ENCODE data around the gene ALPK1. TPM values are rescaled to one million over a fixed set of nuclear protein-coding genes. Genes with fewer than 3 reads are reported as not detected.
"Not testable (repeated sequence)": the region's sequence is repeated elsewhere in the genome, so short reads cannot be mapped to it uniquely, and the experiment has no call there.

Gene ALPK1
- total RNA-seq, 1 donor from 2014 or later, result 5.1 TPM

- ATAC-seq (no peak), DNase-seq (no peak)
- intact Hi-C loops (cut with micrococcal nuclease), result no loop called here
Measured at GRCh38 chr4:112282860-112283667, 14.1 kb upstream of the ALPK1 start.

GRCh38 chr4:112284166-112284565 lies 13.0 kb upstream of the ALPK1 start:
- no peak for ATAC-seq
- DNase-seq, result no peak
- intact Hi-C loops (cut with micrococcal nuclease), result no loop called here

DNA sequence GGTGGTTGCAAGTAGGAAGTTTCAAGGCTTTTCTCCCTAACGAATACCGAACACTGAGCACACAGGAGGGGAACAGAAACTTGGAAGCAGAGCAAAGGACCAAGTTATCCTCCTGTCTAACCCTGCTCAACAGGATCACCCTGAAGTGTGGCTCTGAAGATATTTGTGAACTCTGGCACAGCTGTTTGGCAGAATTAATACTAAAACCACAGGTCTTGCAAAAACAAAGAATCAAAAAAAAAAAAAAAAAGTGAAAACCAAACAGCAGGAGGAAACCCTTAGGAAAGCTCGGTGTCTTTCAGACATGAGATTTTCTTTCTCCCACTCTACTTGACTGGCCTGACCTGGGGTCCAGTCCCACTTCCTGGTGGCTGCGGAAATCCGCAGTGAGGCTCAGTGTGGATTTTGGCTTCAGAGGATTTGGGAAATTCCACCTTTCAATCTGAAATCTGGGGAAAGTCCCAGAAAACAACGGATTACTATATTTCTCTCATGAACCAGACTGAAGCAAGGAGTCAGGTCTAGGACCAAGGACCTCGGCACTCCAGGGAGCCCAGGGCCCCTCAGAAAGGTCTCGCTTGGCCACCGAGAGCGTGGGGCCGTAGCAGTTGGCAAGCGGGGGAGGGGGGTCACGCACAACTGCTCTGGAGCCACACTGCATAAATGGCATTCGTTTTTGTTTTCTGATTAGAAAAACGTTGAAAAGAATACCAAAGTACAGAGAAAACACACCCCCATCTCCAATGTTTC lies 12.3 kb upstream of the ALPK1 start:
- intact Hi-C loops (cut with micrococcal nuclease), result no loop called here
- ATAC-seq, result peak; percentile 56

DNA sequence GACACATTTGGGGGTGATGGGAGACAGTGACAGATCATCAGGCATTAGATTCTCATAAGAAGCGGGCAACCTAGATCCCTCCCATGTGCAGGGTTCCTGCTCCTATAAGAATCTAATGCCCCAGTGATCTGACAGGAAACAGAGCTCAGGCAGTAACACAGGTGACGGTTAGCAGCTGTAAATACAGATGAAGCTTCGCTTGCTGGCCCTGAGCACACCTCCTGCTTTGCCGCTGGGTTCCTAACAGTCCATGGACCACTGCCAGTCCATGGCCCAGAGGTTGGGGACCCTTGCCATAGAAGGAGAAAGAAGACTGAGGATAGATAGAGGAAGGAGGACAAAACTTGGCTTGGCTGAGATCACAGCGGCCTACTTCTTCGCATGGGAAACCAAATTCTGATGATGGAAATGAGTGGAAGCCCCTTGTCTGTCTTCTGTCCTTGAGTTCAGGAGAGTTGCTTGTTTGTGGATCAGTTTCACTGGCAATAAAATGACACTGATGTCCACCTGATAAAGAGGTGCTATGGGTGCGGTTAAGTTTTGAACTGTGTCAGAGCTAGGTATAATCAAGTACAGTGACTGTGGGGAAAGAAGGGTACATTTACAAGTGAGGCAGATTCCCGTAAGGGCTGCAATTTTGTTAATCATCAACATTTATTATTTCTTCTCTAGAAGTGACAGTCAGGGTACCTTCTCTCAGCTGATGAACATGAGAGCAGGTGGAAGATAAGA lies 9.7 kb upstream of the ALPK1 start:
- ATAC-seq (no peak), DNase-seq (no peak)
- intact Hi-C loops (cut with micrococcal nuclease), result no loop called here

More for the DNA sequence above, 12.3 kb upstream of the ALPK1 start:
- DNase-seq, result peak; percentile 51

DNA sequence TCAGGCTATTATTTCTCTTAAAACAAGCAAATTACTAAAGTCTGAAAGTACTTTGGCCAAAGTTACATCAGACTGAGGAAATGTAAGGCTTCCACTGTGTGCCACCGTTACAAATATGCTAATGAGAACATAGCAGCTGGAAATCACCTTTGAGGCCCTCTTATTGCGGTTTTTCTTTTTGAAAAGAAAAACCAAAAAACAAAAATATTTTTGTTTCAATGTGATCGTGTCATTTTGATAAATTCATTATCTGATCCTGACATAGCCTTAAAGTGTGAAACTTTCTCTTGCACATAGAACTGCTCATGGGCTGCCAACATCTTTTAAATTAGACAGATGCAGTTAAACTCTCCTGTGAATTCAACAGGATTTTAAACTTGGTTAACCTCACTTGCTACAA lies 8.7 kb upstream of the ALPK1 start:
- ATAC-seq (no peak), DNase-seq (no peak)
- intact Hi-C loops (cut with micrococcal nuclease), result no loop called here

DNA sequence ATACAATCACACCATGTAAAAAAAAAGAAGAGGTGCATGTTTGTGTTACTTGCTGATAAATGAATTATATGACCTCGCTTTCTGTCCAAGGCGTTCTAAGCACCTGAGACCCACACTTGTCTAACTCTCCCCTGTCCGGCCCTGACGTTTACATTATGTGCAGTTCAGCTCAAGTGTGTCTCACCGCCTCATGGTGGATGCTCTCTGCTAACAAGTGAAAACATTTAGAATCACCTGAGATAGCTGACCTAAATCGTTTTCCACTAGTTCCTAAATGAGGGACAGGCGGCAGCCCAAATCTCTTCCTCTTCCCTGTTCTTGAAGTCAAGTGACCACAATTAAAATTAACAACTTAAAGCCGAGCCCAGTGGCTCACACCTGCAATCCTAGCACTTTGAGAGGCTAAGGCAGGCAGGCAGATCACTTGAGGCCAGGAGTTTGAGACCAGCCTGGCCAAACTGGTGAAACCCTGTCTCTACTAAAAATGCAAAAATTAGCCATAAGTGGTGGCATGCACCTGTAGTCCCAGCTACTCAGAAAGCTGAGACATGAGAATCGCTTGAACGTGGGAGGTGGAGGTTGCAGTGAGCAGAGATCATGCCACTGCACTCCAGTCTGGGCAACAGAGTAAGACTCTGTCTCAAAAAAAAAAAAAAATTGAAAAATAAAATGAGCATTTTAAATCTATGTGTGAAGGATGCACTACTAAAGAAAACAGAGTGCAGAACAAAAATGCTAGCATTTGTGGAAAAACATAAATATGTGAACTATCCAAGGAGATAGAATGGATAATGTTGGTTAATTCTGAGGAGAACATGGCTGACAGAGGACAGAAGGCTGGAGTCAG lies 7.5 kb upstream of the ALPK1 start:
- intact Hi-C loops (cut with micrococcal nuclease), result no loop called here
- DNase-seq (no peak), ATAC-seq (no peak)

DNA sequence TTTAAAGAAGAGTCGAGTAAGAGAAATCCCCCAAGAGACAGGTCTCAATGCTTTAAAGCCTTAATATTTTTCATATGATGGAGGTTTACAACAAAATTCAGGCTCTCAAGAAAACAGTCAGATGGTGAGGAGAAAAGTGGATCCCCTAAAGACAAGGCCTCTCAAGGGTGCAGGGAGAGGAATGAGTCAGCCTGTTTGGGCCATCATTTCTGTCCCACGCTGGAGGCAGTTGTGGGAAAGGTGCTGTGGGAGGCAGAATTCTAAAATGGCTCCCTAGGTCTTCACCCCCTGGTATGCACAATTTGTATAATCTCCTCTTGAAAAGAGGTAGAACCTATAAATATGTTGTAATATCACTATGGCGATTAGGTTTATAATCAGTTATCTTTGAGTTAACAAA lies 6.8 kb upstream of the ALPK1 start:
- intact Hi-C loops (cut with micrococcal nuclease), result no loop called here
- DNase-seq (no peak), ATAC-seq (no peak)

DNA sequence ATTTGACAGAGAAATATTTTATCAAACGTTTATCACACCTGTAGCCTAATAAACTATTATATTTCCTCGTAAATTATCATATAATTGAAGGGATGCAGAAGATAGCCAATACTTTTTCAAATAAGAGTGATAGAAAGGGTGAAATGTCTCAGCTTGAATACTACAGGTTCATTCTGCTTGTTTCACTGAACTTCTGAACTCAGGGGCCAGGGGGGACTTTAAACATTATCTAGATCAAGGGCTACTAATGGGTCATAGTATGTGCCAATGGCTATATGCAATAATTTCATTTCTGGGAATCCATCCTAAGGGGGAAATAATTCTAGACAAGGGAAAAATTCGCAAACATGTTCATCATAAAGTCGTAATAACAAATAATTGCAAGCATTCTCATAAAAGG lies 2.6 kb downstream of the ALPK1 start:
- ATAC-seq, result no peak
- DNase-seq, result no peak
- intact Hi-C loops (cut with micrococcal nuclease), result no loop called here

DNA sequence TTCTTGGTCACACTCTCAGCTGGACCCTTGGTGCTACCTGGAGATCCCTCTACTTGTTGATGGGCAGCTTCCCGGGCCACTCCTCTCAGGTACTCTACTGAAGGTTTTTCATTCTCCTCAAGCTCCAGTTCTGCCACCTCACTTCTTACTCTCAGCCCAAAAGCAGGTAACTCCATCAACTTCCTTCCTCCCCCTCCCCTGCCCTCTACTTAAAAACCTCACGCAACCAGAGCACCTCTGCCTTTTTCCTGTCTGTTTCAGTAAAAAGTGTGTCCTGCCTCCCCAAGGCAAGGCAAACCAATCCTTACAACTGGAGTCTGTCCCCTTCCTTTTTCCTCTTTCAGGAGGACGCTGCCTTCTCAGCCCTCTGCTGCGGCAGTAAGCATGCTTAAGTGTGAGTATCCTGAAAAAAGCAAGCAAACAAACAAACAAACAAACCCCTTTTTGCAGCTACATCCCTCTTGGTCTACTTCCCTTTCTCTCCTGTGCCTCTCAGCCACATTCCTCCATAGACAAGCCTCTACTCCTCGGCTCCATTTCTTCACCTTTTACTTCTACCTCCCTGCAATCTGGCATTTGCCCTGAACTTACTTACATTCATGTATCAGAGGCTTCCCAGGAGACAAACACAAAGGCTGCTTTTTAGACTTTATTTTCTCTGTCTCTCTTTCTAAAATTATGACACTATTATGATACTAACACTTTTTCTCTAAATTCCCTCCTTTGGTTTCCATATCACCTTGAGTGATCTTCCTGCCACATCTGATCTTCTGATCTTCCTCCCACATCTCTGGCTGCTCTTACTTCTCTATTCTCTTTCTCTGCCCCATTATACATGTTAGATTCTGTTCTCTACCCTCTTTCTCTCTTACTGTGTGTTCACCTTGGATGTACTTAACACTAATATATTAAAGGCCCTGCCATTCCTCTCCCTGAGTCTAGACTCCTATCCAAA lies 5.4 kb downstream of the ALPK1 start:
- DNase-seq (no peak), ATAC-seq (no peak)
- intact Hi-C loops (cut with micrococcal nuclease), result no loop called here

- ATAC-seq; DNase-seq; intact Hi-C loops (cut with micrococcal nuclease): not testable (repeated sequence)
Measured at GRCh38 chr4:112305477-112305876, 8.3 kb downstream of the ALPK1 start.

- intact Hi-C loops (cut with micrococcal nuclease); ATAC-seq: not testable (repeated sequence)
Measured at GRCh38 chr4:112309263-112309791, 12.2 kb downstream of the ALPK1 start.

DNA sequence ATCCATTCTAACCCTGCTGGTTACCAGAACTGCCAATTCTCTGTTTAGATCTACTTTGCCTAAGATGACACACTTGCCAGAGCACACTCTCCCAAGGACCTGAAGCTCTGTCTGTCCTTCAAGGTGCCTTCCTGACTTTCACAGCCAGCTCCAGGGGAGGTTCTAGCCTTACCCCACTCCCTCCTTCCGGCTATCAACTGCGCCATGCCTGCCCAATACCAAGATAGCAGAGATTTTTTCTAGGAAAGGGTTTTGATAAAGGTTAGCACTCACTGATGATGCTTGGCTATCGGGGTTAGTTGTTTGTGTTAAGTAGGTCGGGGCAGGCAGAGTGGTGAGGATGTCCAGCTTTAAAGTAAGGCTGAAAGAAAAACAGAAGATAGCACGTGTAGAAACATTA lies 14.3 kb downstream of the ALPK1 start:
- no peak for DNase-seq
- intact Hi-C loops (cut with micrococcal nuclease), result no loop called here
- ATAC-seq, result no peak

More at GRCh38 chr4:112309263-112309791, 12.2 kb downstream of the ALPK1 start:
- peak; percentile 29 for DNase-seq

GRCh38 chr4:112312610-112313239 lies 15.6 kb downstream of the ALPK1 start:
- DNase-seq (no peak), ATAC-seq (peak; percentile 36)
- intact Hi-C loops (cut with micrococcal nuclease), result no loop called here

DNA sequence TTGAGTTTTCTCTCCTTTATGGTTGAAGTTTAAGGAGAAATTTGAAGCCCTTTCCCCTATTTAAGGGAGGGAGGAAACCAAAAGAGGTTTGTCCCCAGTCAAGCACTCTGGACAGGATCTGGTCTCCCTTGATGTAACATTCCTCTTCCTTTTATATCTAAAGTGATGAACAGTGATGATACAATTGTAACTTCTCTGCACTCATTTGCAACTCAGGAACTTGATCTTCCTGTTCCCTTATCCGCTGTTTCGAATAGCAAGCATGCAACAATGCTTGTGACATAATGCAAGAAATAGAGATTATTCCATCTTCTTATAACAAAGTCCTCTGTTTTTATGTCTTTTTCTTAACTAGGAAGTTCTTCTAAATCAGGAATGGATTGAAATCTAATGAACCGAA lies 18.3 kb downstream of the ALPK1 start:
- intact Hi-C loops (cut with micrococcal nuclease), result no loop called here
- ATAC-seq (peak; percentile 24), DNase-seq (no peak)

DNA sequence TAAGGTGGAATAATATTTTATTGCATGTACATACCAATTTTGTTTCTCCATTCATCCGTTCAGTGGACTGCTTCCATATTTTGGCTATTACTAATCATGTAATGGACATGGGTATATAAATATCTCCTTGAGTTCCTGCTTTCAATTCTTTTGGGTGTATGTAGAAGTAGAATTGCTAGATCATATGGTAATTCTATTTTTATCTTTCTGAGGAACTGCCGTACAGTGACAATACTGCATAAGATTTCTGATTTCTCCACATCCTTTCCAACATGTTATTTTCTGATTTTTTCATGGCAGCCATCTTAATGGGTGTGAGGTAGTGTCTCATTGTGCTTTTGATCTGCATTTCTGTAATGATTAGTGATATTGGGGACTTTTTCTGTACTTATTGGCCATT lies 19.2 kb downstream of the ALPK1 start:
- intact Hi-C loops (cut with micrococcal nuclease), result no loop called here
- ATAC-seq (peak; percentile 15), DNase-seq (no peak)

- no peak for DNase-seq
- ATAC-seq, result no peak
- intact Hi-C loops (cut with micrococcal nuclease), result no loop called here
Measured at GRCh38 chr4:112318239-112319142, 21.3 kb downstream of the ALPK1 start.

Measured in left ventricle myocardium superior (tissue), 1 donor.